Neutrophil (primary cell): ENCODE measurements around the gene PCDHGA9.
"Not testable (repeated sequence)": the region's sequence is repeated elsewhere in the genome, so short reads cannot be mapped to it uniquely, and the experiment has no call there.

Source experiments
- H3K27ac ChIP-seq: fragments of 200-600 bp; sonication (generic); 2 replicates; pipeline ENCODE4 v1.5.1; 2016; ENCODE audit warnings: mild to moderate bottlenecking, moderate library complexity
- H3K27me3 ChIP-seq: fragments of 200-600 bp; sonication (generic); 2 replicates; pipeline ENCODE4 v1.6.0; 2016; ENCODE audit warnings: mild to moderate bottlenecking
- H3K36me3 ChIP-seq: fragments of 200-600 bp; sonication (generic); 2 replicates; pipeline ENCODE4 v1.5.1; 2017
- H3K4me1 ChIP-seq, 2 experiments: fragments of 200-600 bp in 1 of 2; sonication (generic) in 1 of 2; 1 replicate in 1 of 2; 2 replicates in 1 of 2; pipeline versions ENCODE4 v1.5.1 to v1.6.1; 2013 to 2016; ENCODE audit warnings: low read depth in 1 of 2, low read length in 1 of 2, mild to moderate bottlenecking in 1 of 2, moderate library complexity in 1 of 2; ENCODE audit not compliant: control insufficient read depth in 1 of 2, insufficient read depth in 1 of 2
- H3K4me3 ChIP-seq, 2 experiments: fragments of 200-600 bp in 1 of 2; sonication (generic) in 1 of 2; 1 replicate in 1 of 2; 2 replicates in 1 of 2; pipeline ENCODE4 v1.5.1; 2013 to 2016; ENCODE audit warnings: low read depth in 1 of 2, low read length in 1 of 2, mild to moderate bottlenecking in 1 of 2, moderate library complexity in 1 of 2
- H3K9me3 ChIP-seq: fragments of 200-600 bp; sonication (generic); 2 replicates; pipeline ENCODE4 v1.5.1; 2016
- CTCF ChIP-seq: fragments of 200-600 bp; sonication (generic); IDR thresholded peaks from 2 replicates; pipeline ENCODE4 v1.5.1; 2016; ENCODE audit warnings: antibody characterized with exemption

Gene PCDHGA9

GRCh38 chr5:141430332-141431113 is 27.9 kb downstream of the PCDHGA9 start, which contains the start of gene PCDHGA12:
Gene PCDHGA12 (plus strand): TSS chr5:141430507. CDS start chr5:141430760, 253 bp downstream.
- H3K27me3 ChIP-seq: peaks cover 100% of the 10 kb centered on the region

GRCh38 chr5:141431286-141431685 is 28.7 kb downstream of the PCDHGA9 start:
- no peaks in the 10 kb centered on the region for H3K36me3 ChIP-seq
- no peak overlapping the region for H3K27ac ChIP-seq
- TF ChIP-seq CTCF: no peak
- H3K4me1 ChIP-seq: peaks cover 11 to 13% of the 10 kb centered on the region in 2 experiments
- H3K4me3 ChIP-seq: peak overlapping the region; percentile 17 to 26
- peaks cover 100% of the 10 kb centered on the region for H3K27me3 ChIP-seq
- peaks cover 16% of the 10 kb centered on the region for H3K9me3 ChIP-seq

More at GRCh38 chr5:141430332-141431113, 27.9 kb downstream of the PCDHGA9 start, which contains the start of gene PCDHGA12:
- no peak within 1 kb of the TSS for H3K27ac ChIP-seq
- no peaks in the 10 kb centered on the region for H3K36me3 ChIP-seq
- TF ChIP-seq CTCF: no peak
- H3K4me1 ChIP-seq: peaks cover 11 to 13% of the 10 kb centered on the region in 2 experiments
- peaks cover 16% of the 10 kb centered on the region for H3K9me3 ChIP-seq
- peak within 1 kb of the TSS; percentile 17 to 26 for H3K4me3 ChIP-seq

GRCh38 chr5:141432308-141432707 is 29.7 kb downstream of the PCDHGA9 start:
- H3K4me1 ChIP-seq: peaks cover 11 to 13% of the 10 kb centered on the region in 2 experiments
- H3K4me3 ChIP-seq, H3K27ac ChIP-seq, H3K36me3 ChIP-seq: not testable (repeated sequence)
- H3K9me3 ChIP-seq: peaks cover 16% of the 10 kb centered on the region
- peaks cover 100% of the 10 kb centered on the region for H3K27me3 ChIP-seq

GRCh38 chr5:141432726-141433125 is 30.1 kb downstream of the PCDHGA9 start:
- not testable (repeated sequence) for H3K4me3 ChIP-seq, H3K27ac ChIP-seq, H3K36me3 ChIP-seq
- peaks cover 100% of the 10 kb centered on the region for H3K27me3 ChIP-seq
- peaks cover 16% of the 10 kb centered on the region for H3K9me3 ChIP-seq
- H3K4me1 ChIP-seq: peaks cover 11 to 13% of the 10 kb centered on the region in 2 experiments

GRCh38 chr5:141434006-141434405 is 31.4 kb downstream of the PCDHGA9 start:
- H3K4me1 ChIP-seq: peaks cover 11 to 13% of the 10 kb centered on the region in 2 experiments
- peaks cover 16% of the 10 kb centered on the region for H3K9me3 ChIP-seq
- H3K27me3 ChIP-seq: peaks cover 98% of the 10 kb centered on the region
- no peak for TF ChIP-seq CTCF
- H3K36me3 ChIP-seq: no peaks in the 10 kb centered on the region
- H3K27ac ChIP-seq: no peak overlapping the region
- no peak overlapping the region for H3K4me3 ChIP-seq

- Histone ChIP-seq H3K27me3 (peaks cover 90% of the 10 kb centered on the region), H3K36me3 (no peaks in the 10 kb centered on the region), H3K4me3 (no peak overlapping the region), H3K9me3 (peaks cover under 1% of the 10 kb centered on the region), H3K27ac (no peak overlapping the region), H3K4me1 (no peaks in the 10 kb centered on the region)
- no peak for TF ChIP-seq CTCF
Observed at GRCh38 chr5:141437221-141437620, 34.6 kb downstream of the PCDHGA9 start.
